Myometrial cell (primary cell): ENCODE measurements around the gene TDO2. TPM values are rescaled to one million over a fixed set of nuclear protein-coding genes. Genes with fewer than 3 reads are reported as not detected.

Experiments used
- total RNA-seq: library from RNA; depleted of rRNA; stranded (reverse); fragments of >200 nt; gene quantifications from 2 replicates; pipeline ENCODE4 v1.2.3, GENCODE V29; 2015

The TDO2 gene
- not detected in 2 replicates for total RNA-seq

GRCh38 chr4:155903453-155903852 lies at the start of gene TDO2:
TDO2 (plus strand) TSS chr4:155903696; CDS start chr4:155903759, 63 bp downstream.

GRCh38 chr4:155866177-155866576 lies 37.3 kb upstream of the TDO2 start, which contains the start of gene ASIC5:
ASIC5 (minus strand) TSS chr4:155866277; CDS start chr4:155866226, 51 bp downstream.

GRCh38 chr4:155953151-155954117 lies 49.9 kb downstream of the TDO2 start, which contains the start of gene CTSO:
CTSO (minus strand) TSS chr4:155953866; CDS start chr4:155953847, 19 bp downstream.

Other genes with a start within 250 kb of the TDO2 start
- gene GUCY1A1, start 236.8 kb upstream of the TDO2 start, total RNA-seq: 0.35 TPM in 1 of 2 replicates, not detected in the other
- gene GUCY1B1, start 144.7 kb upstream of the TDO2 start, total RNA-seq: 3.5 and 3.7 TPM in 2 replicates
- gene ASIC5, start 37.4 kb upstream of the TDO2 start, total RNA-seq: not detected in 2 replicates
- 10.8 and 13.3 TPM in 2 replicates for gene CTSO, start 50.2 kb downstream of the TDO2 start, total RNA-seq